A673 (cell line): ENCODE data around the gene SMPD2. TPM values are rescaled to one million over a fixed set of nuclear protein-coding genes. Genes with fewer than 3 reads are reported as not detected.

Experiments
- BruUV-seq: library from RNA; stranded (reverse); fragments of 400-500 nt; replicated peaks from 2 replicates; lab custom pipeline; 2021; lab: Mats Ljungman, UMichigan
- CTCF ChIA-PET: fragments of 300-600 bp; sonication (Branson Sonifier 250); formaldehyde crosslinking; loops from one replicate; lab custom pipeline; 2022; ENCODE audit warnings: antibody characterized with exemption; lab: Charles Lee
- POLR2A ChIA-PET: fragments of 300-600 bp; sonication (Branson Sonifier 250); formaldehyde crosslinking; loops from one replicate; lab custom pipeline; 2022; ENCODE audit warnings: antibody characterized with exemption; ENCODE audit not compliant: low non-redundant PET; lab: Charles Lee
- DNase-seq: peaks from one replicate; pipeline ENCODE4 v3.0.0-alpha.2; 2015; ENCODE audit warnings: low spot score
- H3K27ac ChIP-seq: fragments of 200-600 bp; sonication (generic); 2 replicates; pipeline ENCODE4 v1.5.1; 2016; ENCODE audit warnings: mixed run types, low read depth, mild to moderate bottlenecking, mixed read lengths, antibody characterized with exemption, low read length; ENCODE audit not compliant: poor library complexity, severe bottlenecking
- H3K27me3 ChIP-seq: fragments of 200-600 bp; sonication (generic); replicated peaks from 2 replicates; pipeline ENCODE4 v1.6.1; 2017; ENCODE audit warnings: mixed run types, low read depth, mild to moderate bottlenecking, mixed read lengths, antibody characterized with exemption, low read length; ENCODE audit not compliant: insufficient read depth, poor library complexity
- H3K36me3 ChIP-seq: fragments of 200-600 bp; sonication (generic); 2 replicates; pipeline ENCODE4 v1.6.1; 2016; ENCODE audit warnings: mixed run types, mild to moderate bottlenecking, mixed read lengths, antibody characterized with exemption, low read length; ENCODE audit not compliant: insufficient read depth, poor library complexity, severe bottlenecking
- H3K4me1 ChIP-seq: fragments of 200-600 bp; sonication (generic); 2 replicates; pipeline ENCODE4 v1.6.1; 2017; ENCODE audit warnings: mixed run types, mild to moderate bottlenecking, mixed read lengths, antibody characterized with exemption, low read length; ENCODE audit not compliant: insufficient read depth, poor library complexity, severe bottlenecking
- H3K4me3 ChIP-seq: fragments of 200-600 bp; sonication (generic); 2 replicates; pipeline ENCODE4 v1.5.1; 2016; ENCODE audit warnings: low read depth, mixed run types, mild to moderate bottlenecking, mixed read lengths, low read length; ENCODE audit not compliant: poor library complexity, severe bottlenecking
- H3K9me3 ChIP-seq: fragments of 200-600 bp; sonication (generic); 2 replicates; pipeline ENCODE4 v1.6.1; 2016; ENCODE audit warnings: mixed run types, low read depth, mild to moderate bottlenecking, mixed read lengths, antibody characterized with exemption, low read length; ENCODE audit not compliant: poor library complexity, severe bottlenecking
- EZH2 ChIP-seq: fragments of 200-600 bp; sonication (generic); IDR thresholded peaks from 2 replicates; pipeline ENCODE4 v1.6.1; 2017; ENCODE audit warnings: borderline replicate concordance, low read depth, mild to moderate bottlenecking, mixed read lengths, antibody characterized with exemption, low read length; ENCODE audit not compliant: poor library complexity, severe bottlenecking
- intact Hi-C: fragments of 100-400 bp; cut with micrococcal nuclease; formaldehyde crosslinking; loops from one replicate; pipeline ENCODE4 v1.10.0; 2022; ENCODE audit not compliant: unreplicated experiment
- total RNA-seq: library from RNA; stranded (reverse); gene quantifications from 2 replicates; pipeline ENCODE4 v1.2.3, GENCODE V29; 2021
- TF ChIP-seq, protein P1 (sequence below): fragments of 300-800, 200-600 bp; sonication (generic); conservative IDR thresholded peaks from 2 replicates; pipeline ENCODE4 v1.5.1; 2017; ENCODE audit warnings: low read depth, mild to moderate bottlenecking, antibody characterized with exemption, low read length, moderate library complexity, mixed read lengths

SMPD2 gene
- total RNA-seq, 1 experiment from 2014 or later, result 8.6 TPM

- Histone ChIP-seq H3K27ac (no peak overlapping the region), H3K4me1 (peaks cover 4% of the 10 kb centered on the region), H3K9me3 (no peaks in the 10 kb centered on the region), H3K36me3 (no peaks in the 10 kb centered on the region), H3K27me3 (no peaks in the 10 kb centered on the region), H3K4me3 (no peak overlapping the region)
- DNase-seq, result no peak
- ChIA-PET POLR2A (no interaction called here), CTCF (no interaction called here)
- TF ChIP-seq EZH2, result no peak
- TF ChIP-seq, protein P1, sequence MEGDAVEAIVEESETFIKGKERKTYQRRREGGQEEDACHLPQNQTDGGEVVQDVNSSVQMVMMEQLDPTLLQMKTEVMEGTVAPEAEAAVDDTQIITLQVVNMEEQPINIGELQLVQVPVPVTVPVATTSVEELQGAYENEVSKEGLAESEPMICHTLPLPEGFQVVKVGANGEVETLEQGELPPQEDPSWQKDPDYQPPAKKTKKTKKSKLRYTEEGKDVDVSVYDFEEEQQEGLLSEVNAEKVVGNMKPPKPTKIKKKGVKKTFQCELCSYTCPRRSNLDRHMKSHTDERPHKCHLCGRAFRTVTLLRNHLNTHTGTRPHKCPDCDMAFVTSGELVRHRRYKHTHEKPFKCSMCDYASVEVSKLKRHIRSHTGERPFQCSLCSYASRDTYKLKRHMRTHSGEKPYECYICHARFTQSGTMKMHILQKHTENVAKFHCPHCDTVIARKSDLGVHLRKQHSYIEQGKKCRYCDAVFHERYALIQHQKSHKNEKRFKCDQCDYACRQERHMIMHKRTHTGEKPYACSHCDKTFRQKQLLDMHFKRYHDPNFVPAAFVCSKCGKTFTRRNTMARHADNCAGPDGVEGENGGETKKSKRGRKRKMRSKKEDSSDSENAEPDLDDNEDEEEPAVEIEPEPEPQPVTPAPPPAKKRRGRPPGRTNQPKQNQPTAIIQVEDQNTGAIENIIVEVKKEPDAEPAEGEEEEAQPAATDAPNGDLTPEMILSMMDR, result no peak
- no TSS peak for BruUV-seq
- intact Hi-C loops, result no loop called here
These were observed 50.2 kb downstream of the SMPD2 start for GRCh38 chr6:109490713-109491112.

DNA sequence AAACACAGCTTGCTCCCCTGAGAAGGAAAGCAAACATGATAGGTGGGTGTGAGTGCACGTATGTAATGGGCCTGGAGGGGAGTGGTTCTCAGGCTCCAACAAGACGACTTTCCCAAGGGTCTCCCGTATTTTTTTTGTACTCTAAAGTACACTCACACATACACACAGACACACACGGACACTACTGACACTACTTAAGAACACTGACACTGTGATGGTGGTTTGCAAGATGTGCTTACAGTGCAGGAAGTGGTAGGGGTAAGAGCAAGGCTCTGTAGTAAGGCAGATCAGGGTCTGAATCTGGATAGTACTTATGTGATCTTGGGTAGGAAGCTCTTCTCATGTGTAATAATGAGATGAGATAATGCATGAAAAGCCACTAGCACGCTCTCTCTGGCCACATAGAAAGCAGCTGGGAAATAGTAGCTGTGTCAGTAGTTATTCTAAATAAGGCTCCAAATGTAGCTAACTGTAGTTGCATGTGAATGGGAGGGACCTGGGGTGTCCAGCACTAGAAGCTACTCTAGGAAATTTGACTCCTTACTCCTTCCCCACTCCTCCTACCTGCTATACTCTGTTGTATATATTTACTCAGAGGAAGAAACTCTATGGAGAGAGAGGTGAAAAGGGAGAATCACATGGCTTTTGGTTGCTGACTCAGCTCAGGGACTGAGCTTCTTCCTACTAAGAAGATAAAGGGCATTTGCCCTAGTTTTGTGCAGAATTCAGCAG is 50.8 kb downstream of the SMPD2 start:
- H3K4me1 ChIP-seq, result peaks cover 4% of the 10 kb centered on the region
- ChIA-PET POLR2A (no interaction called here), CTCF (no interaction called here)
- no peak overlapping the region for H3K27ac ChIP-seq
- H3K4me3 ChIP-seq, result no peak overlapping the region
- DNase-seq, result no peak
- TF ChIP-seq, protein P1, result no peak
- no peak for TF ChIP-seq EZH2
- H3K9me3 ChIP-seq, result no peaks in the 10 kb centered on the region
- no TSS peak for BruUV-seq
- H3K36me3 ChIP-seq, result no peaks in the 10 kb centered on the region
- intact Hi-C loops, result no loop called here
- H3K27me3 ChIP-seq, result no peaks in the 10 kb centered on the region

Other genes with a start within 250 kb of the SMPD2 start
- gene CD164, start 58.3 kb upstream of the SMPD2 start, total RNA-seq, result 154 and 176 TPM in 2 replicates
- 1.8 and 2.6 TPM in 2 replicates for gene PPIL6, start 96 bp upstream of the SMPD2 start, total RNA-seq
- 4.8 and 8.1 TPM in 2 replicates for gene MICAL1, start 15.0 kb downstream of the SMPD2 start, total RNA-seq
- 12.9 and 15.5 TPM in 2 replicates for gene ZBTB24, start 42.5 kb downstream of the SMPD2 start, total RNA-seq